Stomach (tissue), 9 donors: Measurements from ENCODE around the gene NCAPD2. TPM values are rescaled to one million over a fixed set of nuclear protein-coding genes. Genes with fewer than 3 reads are reported as not detected.

Experiments
- DNase-seq, 2 donors: peaks; one replicate each; pipeline versions ENCODE4 v3.0.0 to v3.0.0-alpha.2; 2013 to 2019
- H3K27ac ChIP-seq, 5 donors: fragments of 200-600 bp in 4 of 5; sonication (generic) in 4 of 5; one replicate each; pipeline ENCODE4 v1.5.1; 2013 to 2019; ENCODE audit warnings: mild to moderate bottlenecking in 1 of 5, moderate library complexity in 1 of 5
- H3K27me3 ChIP-seq, 3 donors: fragments of 200-600 bp; sonication (generic); one replicate each; pipeline ENCODE4 v1.5.1; 2017 to 2019; ENCODE audit warnings: mixed run types in 1 of 3
- H3K36me3 ChIP-seq, 4 donors: fragments of 200-600 bp; sonication (generic); 1 replicate in 3 of 4; 2 replicates in 1 of 4; pipeline ENCODE4 v1.5.1; 2016 to 2019
- H3K4me1 ChIP-seq, 4 donors: fragments of 200-600 bp; sonication (generic); one replicate each; pipeline ENCODE4 v1.5.1; 2016 to 2019
- H3K4me3 ChIP-seq, 4 donors: fragments of 200-600 bp; sonication (generic) in 3 of 4; one replicate each; pipeline ENCODE4 v1.5.1; 2016 to 2019; ENCODE audit warnings: mild to moderate bottlenecking in 1 of 4
- H3K9me3 ChIP-seq, 4 donors: fragments of 200-600 bp; sonication (generic); one replicate each; pipeline ENCODE4 v1.5.1; 2016 to 2019
- CTCF ChIP-seq, 7 experiments: fragments of 450-650 bp in 4 of 7; fragments of 200-600 bp in 3 of 7; sonication (generic) in 3 of 7; IDR thresholded peaks; one replicate each; pipeline ENCODE4 v1.5.1; 2016 to 2019; ENCODE audit warnings: antibody characterized with exemption in 7 of 7, control low read depth in 2 of 7, mild to moderate bottlenecking in 1 of 7
- EP300 ChIP-seq: sonication (generic); formaldehyde crosslinking; IDR thresholded peaks from one replicate; pipeline ENCODE4 v1.6.1; 2017; ENCODE audit warnings: antibody characterized with exemption
- POLR2A ChIP-seq, 4 donors: fragments of 450-650 bp; IDR thresholded peaks; one replicate each; pipeline ENCODE4 v1.6.1; 2016; ENCODE audit warnings: antibody characterized with exemption in 4 of 4, control low read depth in 2 of 4, mild to moderate bottlenecking in 1 of 4, moderate library complexity in 1 of 4
- POLR2AphosphoS5 ChIP-seq, 3 donors: sonication (generic); formaldehyde crosslinking; IDR thresholded peaks; one replicate each; pipeline ENCODE4 v1.6.1; 2016; ENCODE audit warnings: antibody characterized with exemption in 3 of 3
- WGBS, 5 donors: extraction: QIAGEN DNeasy Blood & Tissue Kit in 3 of 5; methylation state at CpG; one replicate each; pipeline versions ENCODE4 v1.1.5 to v1.1.7; 2013 to 2018; 5-methylcytosine and 5-hydroxymethylcytosine counted together
- intact Hi-C: fragments of 100-400 bp; cut with DNase I; formaldehyde crosslinking; loops from one replicate; pipeline ENCODE4 v1.15.1; 2023; ENCODE audit warnings: low total_unique reads
- polyA plus RNA-seq, 3 donors: library from polyadenylated mRNA; stranded (reverse); fragments of 200-250 nt; gene quantifications; one replicate each; pipeline ENCODE4 v1.2.3, GENCODE V29; 2013
- total RNA-seq, 5 donors: library from RNA; depleted of rRNA; stranded (reverse); fragments of >200 nt; gene quantifications; one replicate each; pipeline versions ENCODE4 v1.1.0 to v1.2.3, GENCODE V29; 2014 to 2016
- donor health status: healthy with polysubstance abuse.
- donor health status: Bipolar disorder and iron deficiency.
- donor health status: healthy.

Gene NCAPD2
- total and polyA plus RNA-seq, 8 donors, result 8.3 to 105 (median 17.6) TPM

- H3K9me3 ChIP-seq, result no peaks in the 10 kb centered on the region
- DNase-seq, result no peak
- intact Hi-C loops, result no loop called here
- no peak overlapping the region for H3K4me3 ChIP-seq
- H3K36me3 ChIP-seq, result peaks cover 20 to 44% (median 40%) of the 10 kb centered on the region in 4 donors
- TF ChIP-seq EP300, result no peak
- TF ChIP-seq POLR2AphosphoS5 (IDR thresholded peaks at IDR 0.05), result peak; percentile 16 to 61 (median 49)
- no peak for TF ChIP-seq CTCF (IDR thresholded peaks at IDR 0.05)
- no peak for TF ChIP-seq POLR2A (IDR thresholded peaks at IDR 0.05)
- H3K27ac ChIP-seq, result peak overlapping the region in 4 of 5 donors; percentile 71 to 86 (median 82)
- 56 to 90% (median 78%) methylated on average over 11 to 18 of the region's 18 CpGs for WGBS, 5 donors
- H3K4me1 ChIP-seq, result peaks cover 31 to 78% (median 52%) of the 10 kb centered on the region in 4 donors
- no peaks in the 10 kb centered on the region for H3K27me3 ChIP-seq
These were observed 57.2 kb downstream of the NCAPD2 start for GRCh38 chr12:6551063-6551461.

- DNase-seq, result peak in 1 of 2 donors; percentile 48
- peaks cover 31 to 83% (median 54%) of the 10 kb centered on the region in 4 donors for H3K4me1 ChIP-seq
- H3K4me3 ChIP-seq, result peak overlapping the region in 1 of 4 donors; percentile 11
- WGBS, 5 donors, result 46 to 80% (median 63%) methylated on average over 11 of the region's 11 CpGs
- H3K36me3 ChIP-seq, result peaks cover 17 to 41% (median 39%) of the 10 kb centered on the region in 4 donors
- intact Hi-C loops, result no loop called here
- no peak for TF ChIP-seq POLR2A (IDR thresholded peaks at IDR 0.05)
- no peak for TF ChIP-seq EP300
- TF ChIP-seq CTCF (IDR thresholded peaks at IDR 0.05), result no peak
- no peak for TF ChIP-seq POLR2AphosphoS5 (IDR thresholded peaks at IDR 0.05)
- H3K27me3 ChIP-seq, result no peaks in the 10 kb centered on the region
- H3K9me3 ChIP-seq, result no peaks in the 10 kb centered on the region
- H3K27ac ChIP-seq, result peak overlapping the region; percentile 13 to 86 (median 81)
These were observed 57.7 kb downstream of the NCAPD2 start for GRCh38 chr12:6551496-6552139.

GRCh38 chr12:6552140-6552551 lies 58.2 kb downstream of the NCAPD2 start:
- no peaks in the 10 kb centered on the region for H3K27me3 ChIP-seq
- intact Hi-C loops, result no loop called here
- 27 to 51% (median 40%) methylated on average over 4 of the region's 4 CpGs for WGBS, 5 donors
- H3K9me3 ChIP-seq, result no peaks in the 10 kb centered on the region
- DNase-seq, result peak in 1 of 2 donors; percentile 33
- peaks cover 18 to 41% (median 39%) of the 10 kb centered on the region in 4 donors for H3K36me3 ChIP-seq
- H3K27ac ChIP-seq, result peak overlapping the region in 4 of 5 donors; percentile 71 to 86 (median 82)
- TF ChIP-seq POLR2AphosphoS5 (IDR thresholded peaks at IDR 0.05), result no peak
- TF ChIP-seq EP300, result no peak
- no peak for TF ChIP-seq CTCF (IDR thresholded peaks at IDR 0.05)
- no peak for TF ChIP-seq POLR2A (IDR thresholded peaks at IDR 0.05)
- H3K4me1 ChIP-seq, result peaks cover 31 to 83% (median 54%) of the 10 kb centered on the region in 4 donors
- H3K4me3 ChIP-seq, result peak overlapping the region in 1 of 4 donors; percentile 11

GRCh38 chr12:6553051-6553868 lies 59.4 kb downstream of the NCAPD2 start:
- DNase-seq, result peak in 1 of 2 donors; percentile 69
- 35 to 57% (median 44%) methylated on average over 15 of the region's 15 CpGs for WGBS, 5 donors
- H3K4me1 ChIP-seq, result peaks cover 31 to 81% (median 52%) of the 10 kb centered on the region in 4 donors
- H3K27me3 ChIP-seq, result no peaks in the 10 kb centered on the region
- peaks cover 11 to 36% (median 32%) of the 10 kb centered on the region in 4 donors for H3K36me3 ChIP-seq
- peak overlapping the region in 2 of 4 donors; percentile 68 to 87 for H3K4me3 ChIP-seq
- TF ChIP-seq CTCF (IDR thresholded peaks at IDR 0.05) (no peak), EP300 (no peak), POLR2AphosphoS5 (IDR thresholded peaks at IDR 0.05) (peak in 2 of 3 donors; percentile 35 to 60), POLR2A (IDR thresholded peaks at IDR 0.05) (no peak)
- H3K27ac ChIP-seq, result peak overlapping the region; percentile 23 to 86 (median 81)
- no peaks in the 10 kb centered on the region for H3K9me3 ChIP-seq
- intact Hi-C loops, result no loop called here
